ENCODE results near the gene C1QTNF4. TPM values are rescaled to one million over a fixed set of nuclear protein-coding genes. Genes with fewer than 3 reads are reported as not detected.
A peak's percentile ranks its signal among the peaks of the same experiment; 100 is the strongest.

The C1QTNF4 gene
- polyA plus RNA-seq, 3 donors, result 0.84 TPM; not detected in 2

GRCh38 chr11:47553406-47553743 lies 40.8 kb downstream of the C1QTNF4 start:
- H4K20me1 ChIP-seq (ENCODE audit: insufficient read depth, low read length), result peaks cover 18% of the 10 kb centered on the region

More at GRCh38 chr11:47553406-47553743, 40.8 kb downstream of the C1QTNF4 start:
- Histone ChIP-seq H3K79me2 (ENCODE audit: insufficient read depth, low read length) (peaks cover 51% of the 10 kb centered on the region), H3K27ac (ENCODE audit: low read depth in 1 of 2, low read length in 2 of 2) (peak overlapping the region; percentile 27 to 98), H3K4me3 (replicated peaks in 1 of 3; ENCODE audit: low read depth in 2 of 3, low read length in 3 of 3) (peak overlapping the region; percentile 34 to 96 (median 36)), H3K9me3 (replicated peaks in 1 of 2; ENCODE audit: control insufficient read depth in 1 of 2, insufficient read depth in 1 of 2, low read length in 2 of 2) (no peaks in the 10 kb centered on the region), H3K4me1 (ENCODE audit: control insufficient read depth in 1 of 2, insufficient read depth in 2 of 2, low read length in 2 of 2) (peaks cover 40 to 51% of the 10 kb centered on the region in 2 donors), H3K4me2 (replicated peaks; ENCODE audit: extremely low read depth, low read length, poor library complexity, severe bottlenecking) (peak overlapping the region; percentile 95), H3K9ac (ENCODE audit: insufficient read depth, low read length, poor library complexity, severe bottlenecking) (peak overlapping the region; percentile 94), H3K27me3 (ENCODE audit: control insufficient read depth in 2 of 2, insufficient read depth in 2 of 2, low read length in 2 of 2) (no peaks in the 10 kb centered on the region), H3K36me3 (replicated peaks in 1 of 2; ENCODE audit: control insufficient read depth in 1 of 2, insufficient read depth in 2 of 2, low read length in 2 of 2) (no peaks in the 10 kb centered on the region), H2AFZ (ENCODE audit: insufficient read depth, low read depth, low read length, poor library complexity, severe bottlenecking) (peak overlapping the region; percentile 81)
- Mint-ChIP-seq H3K36me3 (peaks cover 5 to 11% of the 10 kb centered on the region in 2 donors), H3K27me3 (ENCODE audit: low read depth in 3 of 3) (no peaks in the 10 kb centered on the region), H3K4me1 (peaks cover 36% of the 10 kb centered on the region), H3K9me3 (peaks cover 0 to 2% (median 0%) of the 10 kb centered on the region in 7 donors), H3K27ac (peak overlapping the region; percentile 64 to 98 (median 83)), H3K4me3 (peak overlapping the region; percentile 77 to 86)
- peak; percentile 60 for TF ChIP-seq CTCF (IDR thresholded peaks at IDR 0.05)
- peak in 1 of 3 donors; percentile 26 for DNase-seq
- 0% methylated on average over 5 of the region's 9 CpGs for WGBS (ENCODE audit: insufficient coverage)
- intact Hi-C loops (cut with micrococcal nuclease), result loop anchor here (2.0 to 5.0 kb wide), 4 partner anchors 36 to 56 kb away; no protein-coding TSS in a partner anchor

Data from CD14-positive monocyte (primary cell).